ENCODE data around the gene TXNDC8.
"Not testable (repeated sequence)": the region's sequence is repeated elsewhere in the genome, so short reads cannot be mapped to it uniquely, and the experiment has no call there.

The TXNDC8 gene

DNA sequence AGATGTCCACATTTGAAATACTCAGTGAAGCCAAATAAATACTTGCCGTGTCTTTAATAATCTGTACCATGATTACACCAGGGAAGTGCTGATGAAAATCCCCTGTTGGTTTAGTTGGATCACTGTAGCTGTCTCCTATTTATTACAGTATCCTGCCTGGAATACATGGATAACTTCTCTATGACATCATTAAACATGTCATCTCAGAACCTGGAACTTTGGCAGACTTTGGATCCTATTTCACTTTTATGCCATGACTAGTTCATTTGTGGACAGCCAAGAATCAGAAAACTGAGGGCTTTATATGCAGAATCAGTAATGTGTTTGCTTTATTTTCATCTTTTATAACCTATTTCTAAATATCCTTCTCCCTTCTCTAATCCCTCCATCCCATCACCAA is at the start of gene TXNDC8:
TSS of gene TXNDC8 (minus strand) at position 137 of the 400 bp plus-strand sequence.
- no peak within 1 kb of the TSS for H3K27ac ChIP-seq (ENCODE audit: low read depth, low read length)
- no peaks in the 10 kb centered on the region for H3K4me1 ChIP-seq (ENCODE audit: control insufficient read depth, insufficient read depth, low read length)
- H3K9ac ChIP-seq (ENCODE audit: low read depth, low read length): no peak within 1 kb of the TSS
- H3K4me3 ChIP-seq (ENCODE audit: low read depth, low read length): no peak within 1 kb of the TSS
- no peaks in the 10 kb centered on the region for H3K27me3 ChIP-seq (ENCODE audit: control insufficient read depth, insufficient read depth, low read length)
- no peaks in the 10 kb centered on the region for H3K9me3 ChIP-seq (ENCODE audit: control insufficient read depth, insufficient read depth, low read length)
- no peaks in the 10 kb centered on the region for H3K36me3 ChIP-seq (ENCODE audit: control insufficient read depth, insufficient read depth, low read length)

- Histone ChIP-seq H3K4me1 (ENCODE audit: control insufficient read depth, insufficient read depth, low read length) (no peaks in the 10 kb centered on the region), H3K4me3 (ENCODE audit: low read depth, low read length) (no peak overlapping the region), H3K27ac (ENCODE audit: low read depth, low read length) (no peak overlapping the region), H3K9ac (ENCODE audit: low read depth, low read length) (no peak overlapping the region), H3K36me3 (ENCODE audit: control insufficient read depth, insufficient read depth, low read length) (no peaks in the 10 kb centered on the region), H3K27me3 (ENCODE audit: control insufficient read depth, insufficient read depth, low read length) (no peaks in the 10 kb centered on the region), H3K9me3 (ENCODE audit: control insufficient read depth, insufficient read depth, low read length) (no peaks in the 10 kb centered on the region)
These were observed 45.8 kb upstream of the TXNDC8 start for GRCh38 chr9:110383491-110383890.

DNA sequence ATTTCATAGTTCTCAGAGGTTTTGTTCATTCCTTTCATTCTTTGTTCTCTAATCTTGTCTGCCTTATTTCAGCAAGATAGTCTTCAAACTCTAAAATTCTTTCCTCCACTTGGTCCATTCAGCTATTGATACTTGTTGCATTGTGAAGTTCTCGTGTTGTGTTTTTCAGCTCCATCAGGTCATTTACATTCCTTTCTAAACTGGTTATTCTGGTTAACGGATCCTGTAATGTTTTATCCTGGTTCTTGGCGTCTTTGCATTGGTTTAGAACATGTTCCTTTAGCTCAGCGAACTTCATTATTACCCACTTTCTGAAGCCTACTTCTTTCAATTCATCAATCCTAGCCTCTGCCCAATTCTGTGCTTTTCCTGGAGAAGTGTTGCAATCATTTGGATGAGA is 45.1 kb upstream of the TXNDC8 start:
- H3K27me3 ChIP-seq (ENCODE audit: control insufficient read depth, insufficient read depth, low read length): no peaks in the 10 kb centered on the region
- H3K4me1 ChIP-seq (ENCODE audit: control insufficient read depth, insufficient read depth, low read length): no peaks in the 10 kb centered on the region
- no peaks in the 10 kb centered on the region for H3K9me3 ChIP-seq (ENCODE audit: control insufficient read depth, insufficient read depth, low read length)
- H3K4me3 ChIP-seq (ENCODE audit: low read depth, low read length): no peak overlapping the region
- no peaks in the 10 kb centered on the region for H3K36me3 ChIP-seq (ENCODE audit: control insufficient read depth, insufficient read depth, low read length)
- H3K27ac ChIP-seq (ENCODE audit: low read depth, low read length): no peak overlapping the region
- H3K9ac ChIP-seq (ENCODE audit: low read depth, low read length): no peak overlapping the region

- Histone ChIP-seq H3K36me3 (ENCODE audit: control insufficient read depth, insufficient read depth, low read length) (no peaks in the 10 kb centered on the region), H3K27ac (ENCODE audit: low read depth, low read length) (no peak overlapping the region), H3K4me3 (ENCODE audit: low read depth, low read length) (no peak overlapping the region), H3K4me1 (ENCODE audit: control insufficient read depth, insufficient read depth, low read length) (no peaks in the 10 kb centered on the region), H3K9ac (ENCODE audit: low read depth, low read length) (no peak overlapping the region), H3K27me3 (ENCODE audit: control insufficient read depth, insufficient read depth, low read length) (no peaks in the 10 kb centered on the region), H3K9me3 (ENCODE audit: control insufficient read depth, insufficient read depth, low read length) (no peaks in the 10 kb centered on the region)
These were observed 33.8 kb upstream of the TXNDC8 start for GRCh38 chr9:110371411-110372007.

GRCh38 chr9:110370315-110370714 is 32.7 kb upstream of the TXNDC8 start:
- no peak overlapping the region for H3K9ac ChIP-seq (ENCODE audit: low read depth, low read length)
- H3K4me1 ChIP-seq (ENCODE audit: control insufficient read depth, insufficient read depth, low read length): no peaks in the 10 kb centered on the region
- H3K27me3 ChIP-seq (ENCODE audit: control insufficient read depth, insufficient read depth, low read length): no peaks in the 10 kb centered on the region
- no peaks in the 10 kb centered on the region for H3K36me3 ChIP-seq (ENCODE audit: control insufficient read depth, insufficient read depth, low read length)
- no peak overlapping the region for H3K4me3 ChIP-seq (ENCODE audit: low read depth, low read length)
- no peaks in the 10 kb centered on the region for H3K9me3 ChIP-seq (ENCODE audit: control insufficient read depth, insufficient read depth, low read length)
- H3K27ac ChIP-seq (ENCODE audit: low read depth, low read length): no peak overlapping the region

GRCh38 chr9:110364451-110364850 is 26.8 kb upstream of the TXNDC8 start:
- no peaks in the 10 kb centered on the region for H3K9me3 ChIP-seq (ENCODE audit: control insufficient read depth, insufficient read depth, low read length)
- no peak overlapping the region for H3K27ac ChIP-seq (ENCODE audit: low read depth, low read length)
- H3K4me3 ChIP-seq (ENCODE audit: low read depth, low read length): no peak overlapping the region
- no peaks in the 10 kb centered on the region for H3K4me1 ChIP-seq (ENCODE audit: control insufficient read depth, insufficient read depth, low read length)
- no peaks in the 10 kb centered on the region for H3K36me3 ChIP-seq (ENCODE audit: control insufficient read depth, insufficient read depth, low read length)
- no peak overlapping the region for H3K9ac ChIP-seq (ENCODE audit: low read depth, low read length)
- no peaks in the 10 kb centered on the region for H3K27me3 ChIP-seq (ENCODE audit: control insufficient read depth, insufficient read depth, low read length)

- H3K9me3 ChIP-seq (ENCODE audit: control insufficient read depth, insufficient read depth, low read length); H3K9ac ChIP-seq (ENCODE audit: low read depth, low read length); H3K27me3 ChIP-seq (ENCODE audit: control insufficient read depth, insufficient read depth, low read length); H3K4me3 ChIP-seq (ENCODE audit: low read depth, low read length); H3K4me1 ChIP-seq (ENCODE audit: control insufficient read depth, insufficient read depth, low read length); H3K36me3 ChIP-seq (ENCODE audit: control insufficient read depth, insufficient read depth, low read length); H3K27ac ChIP-seq (ENCODE audit: low read depth, low read length): not testable (repeated sequence)
These were observed 21.3 kb upstream of the TXNDC8 start for GRCh38 chr9:110358992-110359391.

DNA sequence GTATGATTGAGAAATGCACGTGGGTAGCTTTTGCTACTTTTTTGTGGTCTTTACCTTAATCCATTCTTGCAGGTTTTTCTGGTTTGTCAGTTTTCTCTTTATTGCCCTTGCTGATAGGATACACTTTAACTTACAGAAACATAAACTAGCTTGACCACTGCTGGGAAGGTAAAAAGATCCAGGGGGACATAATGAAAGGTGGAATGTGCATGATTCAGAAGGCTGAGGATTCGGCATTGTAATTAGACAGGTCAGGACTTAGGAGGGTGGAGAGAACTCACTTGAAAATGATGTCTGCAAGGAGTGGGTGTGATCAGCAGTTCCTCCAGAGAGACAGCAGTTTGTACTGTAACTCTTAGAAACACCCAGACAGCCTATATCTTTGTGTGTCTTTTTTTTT is 19.8 kb upstream of the TXNDC8 start:
- Histone ChIP-seq H3K36me3 (ENCODE audit: control insufficient read depth, insufficient read depth, low read length) (no peaks in the 10 kb centered on the region), H3K4me3 (ENCODE audit: low read depth, low read length) (no peak overlapping the region), H3K9ac (ENCODE audit: low read depth, low read length) (no peak overlapping the region), H3K27ac (ENCODE audit: low read depth, low read length) (no peak overlapping the region), H3K27me3 (ENCODE audit: control insufficient read depth, insufficient read depth, low read length) (no peaks in the 10 kb centered on the region), H3K4me1 (ENCODE audit: control insufficient read depth, insufficient read depth, low read length) (no peaks in the 10 kb centered on the region), H3K9me3 (ENCODE audit: control insufficient read depth, insufficient read depth, low read length) (no peaks in the 10 kb centered on the region)

GRCh38 chr9:110356639-110357395 is 19.2 kb upstream of the TXNDC8 start:
- Histone ChIP-seq H3K27me3 (ENCODE audit: control insufficient read depth, insufficient read depth, low read length) (no peaks in the 10 kb centered on the region), H3K9ac (ENCODE audit: low read depth, low read length) (no peak overlapping the region), H3K4me3 (ENCODE audit: low read depth, low read length) (no peak overlapping the region), H3K4me1 (ENCODE audit: control insufficient read depth, insufficient read depth, low read length) (no peaks in the 10 kb centered on the region), H3K36me3 (ENCODE audit: control insufficient read depth, insufficient read depth, low read length) (no peaks in the 10 kb centered on the region), H3K27ac (ENCODE audit: low read depth, low read length) (no peak overlapping the region), H3K9me3 (ENCODE audit: control insufficient read depth, insufficient read depth, low read length) (no peaks in the 10 kb centered on the region)

DNA sequence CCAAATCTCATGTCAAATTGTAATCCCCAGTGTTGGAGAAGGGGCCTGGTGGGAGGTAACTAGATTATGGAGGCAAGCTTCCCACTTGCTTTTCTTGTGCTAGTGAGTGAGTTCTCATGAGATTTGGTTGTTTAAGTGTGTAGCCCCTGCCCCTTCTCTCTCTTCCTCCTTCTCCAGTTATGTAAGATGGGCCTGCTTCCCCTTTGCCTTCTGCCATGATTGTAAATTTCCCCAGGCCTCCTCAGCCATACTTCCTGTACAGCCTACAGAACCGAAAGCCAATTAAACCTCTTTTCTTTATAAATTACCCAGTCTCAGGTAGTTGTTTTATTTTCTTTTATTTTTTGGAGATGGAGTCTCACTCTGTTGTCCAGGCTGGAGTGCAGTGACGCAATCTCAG is 18.2 kb upstream of the TXNDC8 start:
- no peaks in the 10 kb centered on the region for H3K4me1 ChIP-seq (ENCODE audit: control insufficient read depth, insufficient read depth, low read length)
- no peak overlapping the region for H3K27ac ChIP-seq (ENCODE audit: low read depth, low read length)
- no peaks in the 10 kb centered on the region for H3K27me3 ChIP-seq (ENCODE audit: control insufficient read depth, insufficient read depth, low read length)
- H3K9ac ChIP-seq (ENCODE audit: low read depth, low read length): no peak overlapping the region
- H3K36me3 ChIP-seq (ENCODE audit: control insufficient read depth, insufficient read depth, low read length): no peaks in the 10 kb centered on the region
- no peak overlapping the region for H3K4me3 ChIP-seq (ENCODE audit: low read depth, low read length)
- no peaks in the 10 kb centered on the region for H3K9me3 ChIP-seq (ENCODE audit: control insufficient read depth, insufficient read depth, low read length)

DNA sequence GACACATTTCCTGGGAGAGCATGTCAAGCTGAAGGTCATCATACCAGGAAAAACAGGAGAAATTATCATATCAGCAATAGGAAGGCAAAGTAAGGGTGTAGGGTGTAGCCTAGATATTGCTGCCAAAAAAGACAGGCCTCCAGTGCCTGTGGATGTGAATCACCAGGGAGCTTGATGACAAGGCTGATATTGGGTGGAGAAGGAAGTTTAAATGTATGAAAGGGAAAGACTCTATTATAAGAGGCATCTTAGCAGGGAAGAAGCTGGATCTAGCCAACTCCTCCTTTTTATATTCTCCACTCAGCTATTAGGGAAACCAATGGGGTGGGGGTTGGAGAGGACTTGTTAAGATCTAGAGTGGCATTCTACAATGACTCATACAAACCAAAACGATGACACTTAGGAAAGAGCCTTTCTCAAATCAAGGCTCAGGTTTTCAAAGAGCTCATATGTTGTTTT is 13.4 kb upstream of the TXNDC8 start:
- Histone ChIP-seq H3K4me1 (ENCODE audit: control insufficient read depth, insufficient read depth, low read length) (no peaks in the 10 kb centered on the region), H3K36me3 (ENCODE audit: control insufficient read depth, insufficient read depth, low read length) (no peaks in the 10 kb centered on the region), H3K4me3 (ENCODE audit: low read depth, low read length) (no peak overlapping the region), H3K27me3 (ENCODE audit: control insufficient read depth, insufficient read depth, low read length) (no peaks in the 10 kb centered on the region), H3K9me3 (ENCODE audit: control insufficient read depth, insufficient read depth, low read length) (no peaks in the 10 kb centered on the region), H3K9ac (ENCODE audit: low read depth, low read length) (no peak overlapping the region), H3K27ac (ENCODE audit: low read depth, low read length) (no peak overlapping the region)
